ENCODE results near the gene REXO1. TPM values are rescaled to one million over a fixed set of nuclear protein-coding genes. Genes with fewer than 3 reads are reported as not detected.

REXO1 gene
- total and polyA plus RNA-seq, 2 of the 13 experiments (the other 11 are each of a cell fraction or from before 2014, with no cell fraction given) = 5.0 to 11.2 TPM

DNA sequence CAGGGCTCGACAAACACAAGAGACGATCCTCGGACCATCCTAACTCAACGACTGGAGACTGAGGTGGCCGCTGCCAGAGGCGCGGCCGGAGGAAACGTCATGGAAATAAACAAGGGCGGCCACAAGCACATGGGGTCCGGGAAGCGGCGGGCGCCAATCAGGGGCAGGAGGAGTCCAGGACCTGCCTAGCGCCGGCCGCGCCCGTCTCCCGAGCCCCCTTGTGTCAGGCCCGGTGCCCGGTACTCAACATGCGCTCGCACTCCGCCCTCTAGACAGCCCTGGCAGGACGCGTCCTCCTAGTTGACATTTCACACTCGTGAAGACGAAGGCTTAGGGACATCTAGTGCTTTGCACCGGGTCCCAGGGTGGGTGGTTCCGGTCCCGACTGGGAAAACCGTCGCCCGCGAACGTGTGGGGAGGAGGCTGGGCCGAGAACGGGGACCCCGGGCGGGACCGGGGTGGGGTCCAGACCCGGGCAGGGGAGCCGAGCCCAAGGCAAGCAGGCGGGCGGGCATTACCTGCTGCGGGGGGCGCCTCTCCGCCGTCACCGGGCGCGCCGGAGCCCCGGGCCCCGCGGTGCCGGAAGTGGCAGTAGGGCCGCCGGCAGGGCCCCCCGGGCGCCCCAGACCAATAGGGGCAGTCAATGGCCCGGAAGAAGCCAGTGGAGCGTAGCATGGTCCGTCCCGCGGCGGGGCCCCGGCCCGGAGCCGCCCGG is 442 bp downstream of the REXO1 start (continued):
- TF ChIP-seq, protein P1, sequence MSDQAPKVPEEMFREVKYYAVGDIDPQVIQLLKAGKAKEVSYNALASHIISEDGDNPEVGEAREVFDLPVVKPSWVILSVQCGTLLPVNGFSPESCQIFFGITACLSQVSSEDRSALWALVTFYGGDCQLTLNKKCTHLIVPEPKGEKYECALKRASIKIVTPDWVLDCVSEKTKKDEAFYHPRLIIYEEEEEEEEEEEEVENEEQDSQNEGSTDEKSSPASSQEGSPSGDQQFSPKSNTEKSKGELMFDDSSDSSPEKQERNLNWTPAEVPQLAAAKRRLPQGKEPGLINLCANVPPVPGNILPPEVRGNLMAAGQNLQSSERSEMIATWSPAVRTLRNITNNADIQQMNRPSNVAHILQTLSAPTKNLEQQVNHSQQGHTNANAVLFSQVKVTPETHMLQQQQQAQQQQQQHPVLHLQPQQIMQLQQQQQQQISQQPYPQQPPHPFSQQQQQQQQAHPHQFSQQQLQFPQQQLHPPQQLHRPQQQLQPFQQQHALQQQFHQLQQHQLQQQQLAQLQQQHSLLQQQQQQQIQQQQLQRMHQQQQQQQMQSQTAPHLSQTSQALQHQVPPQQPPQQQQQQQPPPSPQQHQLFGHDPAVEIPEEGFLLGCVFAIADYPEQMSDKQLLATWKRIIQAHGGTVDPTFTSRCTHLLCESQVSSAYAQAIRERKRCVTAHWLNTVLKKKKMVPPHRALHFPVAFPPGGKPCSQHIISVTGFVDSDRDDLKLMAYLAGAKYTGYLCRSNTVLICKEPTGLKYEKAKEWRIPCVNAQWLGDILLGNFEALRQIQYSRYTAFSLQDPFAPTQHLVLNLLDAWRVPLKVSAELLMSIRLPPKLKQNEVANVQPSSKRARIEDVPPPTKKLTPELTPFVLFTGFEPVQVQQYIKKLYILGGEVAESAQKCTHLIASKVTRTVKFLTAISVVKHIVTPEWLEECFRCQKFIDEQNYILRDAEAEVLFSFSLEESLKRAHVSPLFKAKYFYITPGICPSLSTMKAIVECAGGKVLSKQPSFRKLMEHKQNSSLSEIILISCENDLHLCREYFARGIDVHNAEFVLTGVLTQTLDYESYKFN (CRISPR knock-in tag; conservative IDR thresholded peaks at IDR 0.05) = no peak
- no peak for TF ChIP-seq ZNF704 (CRISPR knock-in tag; IDR thresholded peaks at IDR 0.05; ENCODE audit: borderline replicate concordance)
- TF ChIP-seq SKI (IDR thresholded peaks at IDR 0.05; ENCODE audit: partially characterized antibody) = no peak
- no peak for TF ChIP-seq ZNF576 (CRISPR knock-in tag; IDR thresholded peaks at IDR 0.05)
- no peak for TF ChIP-seq ZSCAN25 (CRISPR knock-in tag; IDR thresholded peaks at IDR 0.05)
- no peak for TF ChIP-seq SMARCC2 (IDR thresholded peaks at IDR 0.05)
- TF ChIP-seq, protein P2, sequence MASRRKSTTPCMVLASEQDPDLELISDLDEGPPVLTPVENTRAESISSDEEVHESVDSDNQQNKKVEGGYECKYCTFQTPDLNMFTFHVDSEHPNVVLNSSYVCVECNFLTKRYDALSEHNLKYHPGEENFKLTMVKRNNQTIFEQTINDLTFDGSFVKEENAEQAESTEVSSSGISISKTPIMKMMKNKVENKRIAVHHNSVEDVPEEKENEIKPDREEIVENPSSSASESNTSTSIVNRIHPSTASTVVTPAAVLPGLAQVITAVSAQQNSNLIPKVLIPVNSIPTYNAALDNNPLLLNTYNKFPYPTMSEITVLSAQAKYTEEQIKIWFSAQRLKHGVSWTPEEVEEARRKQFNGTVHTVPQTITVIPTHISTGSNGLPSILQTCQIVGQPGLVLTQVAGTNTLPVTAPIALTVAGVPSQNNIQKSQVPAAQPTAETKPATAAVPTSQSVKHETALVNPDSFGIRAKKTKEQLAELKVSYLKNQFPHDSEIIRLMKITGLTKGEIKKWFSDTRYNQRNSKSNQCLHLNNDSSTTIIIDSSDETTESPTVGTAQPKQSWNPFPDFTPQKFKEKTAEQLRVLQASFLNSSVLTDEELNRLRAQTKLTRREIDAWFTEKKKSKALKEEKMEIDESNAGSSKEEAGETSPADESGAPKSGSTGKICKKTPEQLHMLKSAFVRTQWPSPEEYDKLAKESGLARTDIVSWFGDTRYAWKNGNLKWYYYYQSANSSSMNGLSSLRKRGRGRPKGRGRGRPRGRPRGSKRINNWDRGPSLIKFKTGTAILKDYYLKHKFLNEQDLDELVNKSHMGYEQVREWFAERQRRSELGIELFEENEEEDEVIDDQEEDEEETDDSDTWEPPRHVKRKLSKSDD (CRISPR knock-in tag; IDR thresholded peaks at IDR 0.05; ENCODE audit: low read depth) = no peak
- TF ChIP-seq ZSCAN22 (CRISPR knock-in tag; IDR thresholded peaks at IDR 0.05) = no peak
- 0 out of 2 replicates have a peak, but pooled peaks have one; percentile 50 for TF ChIP-seq CREB1 (IDR thresholded peaks at IDR 0.05)
- TF ChIP-seq CREB1 (CRISPR knock-in tag; IDR thresholded peaks at IDR 0.05) = peak; percentile 60; the same call in 1 of the 2 replicates
- TF ChIP-seq, protein P3, sequence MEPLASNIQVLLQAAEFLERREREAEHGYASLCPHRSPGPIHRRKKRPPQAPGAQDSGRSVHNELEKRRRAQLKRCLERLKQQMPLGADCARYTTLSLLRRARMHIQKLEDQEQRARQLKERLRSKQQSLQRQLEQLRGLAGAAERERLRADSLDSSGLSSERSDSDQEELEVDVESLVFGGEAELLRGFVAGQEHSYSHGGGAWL (CRISPR knock-in tag; IDR thresholded peaks at IDR 0.05) = no peak; the same call in 1 of the 2 replicates
- no peak for TF ChIP-seq TSC22D2 (CRISPR knock-in tag; IDR thresholded peaks at IDR 0.05; ENCODE audit: borderline replicate concordance)
- no peak for TF ChIP-seq KMT2B (CRISPR knock-in tag; IDR thresholded peaks at IDR 0.05)
- no peak for TF ChIP-seq KAT7 (CRISPR knock-in tag; IDR thresholded peaks at IDR 0.05; ENCODE audit: borderline replicate concordance)
- TF ChIP-seq, protein P4, sequence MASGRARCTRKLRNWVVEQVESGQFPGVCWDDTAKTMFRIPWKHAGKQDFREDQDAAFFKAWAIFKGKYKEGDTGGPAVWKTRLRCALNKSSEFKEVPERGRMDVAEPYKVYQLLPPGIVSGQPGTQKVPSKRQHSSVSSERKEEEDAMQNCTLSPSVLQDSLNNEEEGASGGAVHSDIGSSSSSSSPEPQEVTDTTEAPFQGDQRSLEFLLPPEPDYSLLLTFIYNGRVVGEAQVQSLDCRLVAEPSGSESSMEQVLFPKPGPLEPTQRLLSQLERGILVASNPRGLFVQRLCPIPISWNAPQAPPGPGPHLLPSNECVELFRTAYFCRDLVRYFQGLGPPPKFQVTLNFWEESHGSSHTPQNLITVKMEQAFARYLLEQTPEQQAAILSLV (CRISPR knock-in tag; IDR thresholded peaks at IDR 0.05; ENCODE audit: borderline replicate concordance) = 0 out of 2 replicates have a peak, but pooled peaks have one; percentile 10
- no peak for TF ChIP-seq GFI1 (CRISPR knock-in tag; IDR thresholded peaks at IDR 0.05; ENCODE audit: borderline replicate concordance)
- no peak for TF ChIP-seq ZNF136 (CRISPR knock-in tag; IDR thresholded peaks at IDR 0.05; ENCODE audit: low read depth)
- no peak for TF ChIP-seq AKAP8 (CRISPR knock-in tag; IDR thresholded peaks at IDR 0.05)
- no peak for TF ChIP-seq KLF13 (CRISPR knock-in tag; IDR thresholded peaks at IDR 0.05)
- TF ChIP-seq ZNF678 (CRISPR knock-in tag; IDR thresholded peaks at IDR 0.05) = no peak
- no peak for TF ChIP-seq SNAPC2 (CRISPR knock-in tag; IDR thresholded peaks at IDR 0.05)

Measured in HepG2 (cell line).